PC-3 (cell line): ENCODE data around the gene UGT3A1. TPM values are rescaled to one million over a fixed set of nuclear protein-coding genes. Genes with fewer than 3 reads are reported as not detected.

ENCODE experiments used
- ATAC-seq: fragments of 200-7000 bp; cut with Tn5 transposase; 2 replicates; pipeline ENCODE4 v1.9.1; 2020; ENCODE audit warnings: mild to moderate bottlenecking, moderate library complexity
- BruUV-seq: library from RNA; stranded (reverse); fragments of 400-500 nt; replicated peaks from 2 replicates; lab custom pipeline; 2021; lab: Mats Ljungman, UMichigan
- CTCF ChIA-PET: fragments of 300-600 bp; sonication (Branson Sonifier 250); formaldehyde crosslinking; loops from one replicate; lab custom pipeline; 2022; ENCODE audit warnings: antibody characterized with exemption; lab: Charles Lee
- POLR2A ChIA-PET: fragments of 300-600 bp; sonication (Branson Sonifier 250); formaldehyde crosslinking; loops from one replicate; lab custom pipeline; 2022; ENCODE audit warnings: antibody characterized with exemption; ENCODE audit not compliant: unreplicated experiment; lab: Charles Lee
- DNase-seq: peaks from one replicate; pipeline ENCODE4 v3.0.0-alpha.2; 2015
- H2AFZ ChIP-seq: fragments of 300-600 bp; sonication (generic); 2 replicates; pipeline ENCODE4 v1.6.0; 2016; ENCODE audit warnings: antibody characterized with exemption, low read length
- H3F3A ChIP-seq: fragments of 300-600 bp; sonication (generic); one replicate; pipeline ENCODE4 v1.6.0; 2017; ENCODE audit warnings: antibody characterized with exemption, low read length, control low read depth, mild to moderate bottlenecking; ENCODE audit not compliant: unreplicated experiment
- H3K27ac ChIP-seq: fragments of 300-600 bp; sonication (generic); 2 replicates; pipeline ENCODE4 v1.5.1; 2016; ENCODE audit warnings: mild to moderate bottlenecking, low read length
- H3K27me3 ChIP-seq: fragments of 300-600 bp; sonication (generic); 2 replicates; pipeline ENCODE4 v1.6.1; 2016; ENCODE audit warnings: low read length, mixed read lengths
- H3K36me3 ChIP-seq: fragments of 300-600 bp; sonication (generic); 2 replicates; pipeline ENCODE4 v1.6.1; 2016; ENCODE audit warnings: low read depth, mixed run types, low read length, mixed read lengths
- H3K4me1 ChIP-seq: fragments of 300-600 bp; sonication (generic); 2 replicates; pipeline ENCODE4 v1.5.1; 2016; ENCODE audit warnings: low read length; ENCODE audit not compliant: insufficient read depth
- H3K4me2 ChIP-seq: fragments of 300-600 bp; sonication (generic); 2 replicates; pipeline ENCODE4 v1.6.0; 2016; ENCODE audit warnings: low read length
- H3K4me3 ChIP-seq: fragments of 300-600 bp; sonication (generic); 2 replicates; pipeline ENCODE4 v1.5.1; 2016; ENCODE audit warnings: mild to moderate bottlenecking, low read length, mixed read lengths
- H3K79me2 ChIP-seq: fragments of 300-600 bp; sonication (generic); 2 replicates; pipeline ENCODE4 v1.6.1; 2017; ENCODE audit warnings: low read length, mixed read lengths
- H3K9ac ChIP-seq: fragments of 300-600 bp; sonication (generic); 2 replicates; pipeline ENCODE4 v1.6.0; 2016; ENCODE audit warnings: mild to moderate bottlenecking, low read length
- H3K9me2 ChIP-seq: fragments of 300-600 bp; sonication (generic); replicated peaks from 2 replicates; pipeline ENCODE4 v1.6.1; 2016; ENCODE audit warnings: mixed run types, low read length, mixed read lengths
- H3K9me3 ChIP-seq: fragments of 300-600 bp; sonication (generic); 2 replicates; pipeline ENCODE4 v1.6.1; 2016; ENCODE audit warnings: low read length, mixed read lengths
- H4K20me1 ChIP-seq: fragments of 300-600 bp; sonication (generic); 2 replicates; pipeline ENCODE4 v1.6.1; 2016; ENCODE audit warnings: low read length, mixed read lengths
- CTCF ChIP-seq: fragments of 300-600 bp; sonication (generic); conservative IDR thresholded peaks from 2 replicates; pipeline ENCODE4 v1.5.1; 2017; ENCODE audit warnings: antibody characterized with exemption, low read depth, mild to moderate bottlenecking, low read length
- EZH2 ChIP-seq: fragments of 300-600 bp; sonication (generic); IDR thresholded peaks from one replicate; pipeline ENCODE4 v1.6.1; 2017; ENCODE audit warnings: antibody characterized with exemption, mild to moderate bottlenecking, low read length; ENCODE audit not compliant: unreplicated experiment
- EZH2phosphoT487 ChIP-seq: fragments of 300-600 bp; sonication (generic); IDR thresholded peaks from 2 replicates; pipeline ENCODE4 v1.6.1; 2018; ENCODE audit warnings: mild to moderate bottlenecking, antibody characterized with exemption, low read length, borderline replicate concordance
- intact Hi-C: fragments of 100-400 bp; cut with micrococcal nuclease; formaldehyde crosslinking; loops from 2 replicates; pipeline ENCODE4 v1.9.0; 2023
- total RNA-seq: library from RNA; depleted of rRNA; stranded (reverse); fragments of >200 nt; gene quantifications from 2 replicates; pipeline ENCODE4 v1.2.3, GENCODE V29; 2014

Gene UGT3A1
- total RNA-seq, 1 experiment from 2014 or later, result not detected

- Histone ChIP-seq H3K4me3 (no peak overlapping the region), H3K79me2 (no peaks in the 10 kb centered on the region), H3K27me3 (peaks cover 4% of the 10 kb centered on the region; the same call in 1 of the 2 replicates), H3K27ac (no peak overlapping the region), H3F3A (no peaks in the 10 kb centered on the region), H4K20me1 (no peaks in the 10 kb centered on the region), H2AFZ (no peak overlapping the region), H3K9ac (no peak overlapping the region), H3K4me2 (no peak overlapping the region), H3K36me3 (no peaks in the 10 kb centered on the region), H3K9me3 (no peaks in the 10 kb centered on the region), H3K4me1 (no peaks in the 10 kb centered on the region), H3K9me2 (no peaks in the 10 kb centered on the region)
- ChIA-PET CTCF (no interaction called here), POLR2A (no interaction called here)
- intact Hi-C loops, result no loop called here
- DNase-seq, result no peak
- no TSS peak for BruUV-seq
- ATAC-seq, result no peak
- no peak for TF ChIP-seq CTCF
- no peak for TF ChIP-seq EZH2
- no peak for TF ChIP-seq EZH2phosphoT487
Measured at GRCh38 chr5:35971878-35972210, 19.3 kb downstream of the UGT3A1 start.

- ChIA-PET CTCF (no interaction called here), POLR2A (no interaction called here)
- H3K79me2 ChIP-seq, result no peaks in the 10 kb centered on the region
- no peak overlapping the region for H3K4me2 ChIP-seq
- H3K27ac ChIP-seq, result no peak overlapping the region
- peaks cover 4% of the 10 kb centered on the region; the same call in 1 of the 2 replicates for H3K27me3 ChIP-seq
- TF ChIP-seq CTCF (no peak), EZH2 (no peak), EZH2phosphoT487 (no peak)
- DNase-seq (peak; percentile 4), ATAC-seq (no peak)
- H3K9me2 ChIP-seq, result no peaks in the 10 kb centered on the region
- H3K9me3 ChIP-seq, result no peaks in the 10 kb centered on the region
- no peak overlapping the region for H3K9ac ChIP-seq
- H3K4me1 ChIP-seq, result no peaks in the 10 kb centered on the region
- H3K36me3 ChIP-seq, result no peaks in the 10 kb centered on the region
- intact Hi-C loops, result no loop called here
- no peaks in the 10 kb centered on the region for H3F3A ChIP-seq
- no peaks in the 10 kb centered on the region for H4K20me1 ChIP-seq
- no TSS peak for BruUV-seq
- no peak overlapping the region for H3K4me3 ChIP-seq
- no peak overlapping the region for H2AFZ ChIP-seq
Measured at GRCh38 chr5:35971186-35971877, 19.9 kb downstream of the UGT3A1 start.

- H3K79me2 ChIP-seq, result no peaks in the 10 kb centered on the region
- H3K36me3 ChIP-seq, result no peaks in the 10 kb centered on the region
- ChIA-PET POLR2A (no interaction called here), CTCF (no interaction called here)
- no peaks in the 10 kb centered on the region for H4K20me1 ChIP-seq
- H3K27ac ChIP-seq, result no peak overlapping the region
- TF ChIP-seq CTCF (peak; percentile 96), EZH2phosphoT487 (no peak)
- peak; percentile 48; the same call in 1 of the 2 replicates for ATAC-seq
- DNase-seq, result peak; percentile 58
- H3F3A ChIP-seq, result no peaks in the 10 kb centered on the region
- no peaks in the 10 kb centered on the region for H3K9me3 ChIP-seq
- peak overlapping the region; percentile 35; the same call in 1 of the 2 replicates for H3K4me2 ChIP-seq
- intact Hi-C loops, result no loop called here
- H3K9me2 ChIP-seq, result no peaks in the 10 kb centered on the region
- H3K4me1 ChIP-seq, result no peaks in the 10 kb centered on the region
- H3K9ac ChIP-seq, result no peak overlapping the region
- no peaks in the 10 kb centered on the region for H3K27me3 ChIP-seq
- H2AFZ ChIP-seq, result peak overlapping the region; percentile 41
- H3K4me3 ChIP-seq, result 0 out of 2 replicates have a peak overlapping the region, but pooled peaks have one; percentile 10
- no TSS peak for BruUV-seq
Measured at GRCh38 chr5:35963381-35963843, 27.8 kb downstream of the UGT3A1 start.
